IMR-90 (cell line): ENCODE measurements around the gene KIAA0825.

Experiments
- CTCF ChIP-seq: conservative IDR thresholded peaks from 2 replicates; pipeline ENCODE4 v1.5.1; 2012; ENCODE audit warnings: mild to moderate bottlenecking, low read depth, low read length, improper control_type of control experiment
- MXI1 ChIP-seq: IDR thresholded peaks from 2 replicates; pipeline ENCODE4 v1.6.1; 2012; ENCODE audit warnings: low read depth, mild to moderate bottlenecking, low read length, moderate library complexity, borderline replicate concordance
- POLR2A ChIP-seq: IDR thresholded peaks from 2 replicates; pipeline ENCODE4 v1.6.1; 2012; ENCODE audit warnings: mild to moderate bottlenecking, low read depth, low read length
- RAD21 ChIP-seq: IDR thresholded peaks from 2 replicates; pipeline ENCODE4 v1.6.1; 2012; ENCODE audit warnings: low read length, improper control_type of control experiment
- RCOR1 ChIP-seq: IDR thresholded peaks from 2 replicates; pipeline ENCODE4 v1.6.1; 2012; ENCODE audit warnings: mild to moderate bottlenecking, low read length, improper control_type of control experiment; ENCODE audit not compliant: insufficient replicate concordance
- TF ChIP-seq, protein P1 (sequence below): fragments of 150-350 bp; IDR thresholded peaks from 2 replicates; pipeline ENCODE4 v1.6.1; 2016; ENCODE audit warnings: low read depth, mild to moderate bottlenecking, low read length, moderate library complexity, borderline replicate concordance

GRCh38 chr5:94522117-94522516 is 96.3 kb downstream of the KIAA0825 start:
- TF ChIP-seq RCOR1 (no peak), CTCF (no peak), RAD21 (no peak), POLR2A (no peak), MXI1 (no peak)
- TF ChIP-seq, protein P1, sequence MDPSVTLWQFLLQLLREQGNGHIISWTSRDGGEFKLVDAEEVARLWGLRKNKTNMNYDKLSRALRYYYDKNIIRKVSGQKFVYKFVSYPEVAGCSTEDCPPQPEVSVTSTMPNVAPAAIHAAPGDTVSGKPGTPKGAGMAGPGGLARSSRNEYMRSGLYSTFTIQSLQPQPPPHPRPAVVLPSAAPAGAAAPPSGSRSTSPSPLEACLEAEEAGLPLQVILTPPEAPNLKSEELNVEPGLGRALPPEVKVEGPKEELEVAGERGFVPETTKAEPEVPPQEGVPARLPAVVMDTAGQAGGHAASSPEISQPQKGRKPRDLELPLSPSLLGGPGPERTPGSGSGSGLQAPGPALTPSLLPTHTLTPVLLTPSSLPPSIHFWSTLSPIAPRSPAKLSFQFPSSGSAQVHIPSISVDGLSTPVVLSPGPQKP, result no peak
